LNCaP clone FGC (cell line): ENCODE results near the gene CARMIL3.

ENCODE experiments used
- DNase-seq: peaks from one replicate; pipeline ENCODE4 v3.0.0-alpha.2; 2011; ENCODE audit warnings: low read depth
- H3K4me3 ChIP-seq: 2 replicates; pipeline ENCODE4 v1.5.1; 2011; ENCODE audit warnings: mild to moderate bottlenecking, low read depth, low read length, control low read depth
- TF ChIP-seq, protein P1 (sequence below): IDR thresholded peaks from 2 replicates; pipeline ENCODE4 v1.5.1; 2012; ENCODE audit warnings: mild to moderate bottlenecking; ENCODE audit not compliant: control insufficient read depth, insufficient read depth; ENCODE audit errors: extremely low read depth

The CARMIL3 gene

GRCh38 chr14:24085215-24085614 is 33.4 kb downstream of the CARMIL3 start:
- H3K4me3 ChIP-seq = no peak overlapping the region
- TF ChIP-seq, protein P1, sequence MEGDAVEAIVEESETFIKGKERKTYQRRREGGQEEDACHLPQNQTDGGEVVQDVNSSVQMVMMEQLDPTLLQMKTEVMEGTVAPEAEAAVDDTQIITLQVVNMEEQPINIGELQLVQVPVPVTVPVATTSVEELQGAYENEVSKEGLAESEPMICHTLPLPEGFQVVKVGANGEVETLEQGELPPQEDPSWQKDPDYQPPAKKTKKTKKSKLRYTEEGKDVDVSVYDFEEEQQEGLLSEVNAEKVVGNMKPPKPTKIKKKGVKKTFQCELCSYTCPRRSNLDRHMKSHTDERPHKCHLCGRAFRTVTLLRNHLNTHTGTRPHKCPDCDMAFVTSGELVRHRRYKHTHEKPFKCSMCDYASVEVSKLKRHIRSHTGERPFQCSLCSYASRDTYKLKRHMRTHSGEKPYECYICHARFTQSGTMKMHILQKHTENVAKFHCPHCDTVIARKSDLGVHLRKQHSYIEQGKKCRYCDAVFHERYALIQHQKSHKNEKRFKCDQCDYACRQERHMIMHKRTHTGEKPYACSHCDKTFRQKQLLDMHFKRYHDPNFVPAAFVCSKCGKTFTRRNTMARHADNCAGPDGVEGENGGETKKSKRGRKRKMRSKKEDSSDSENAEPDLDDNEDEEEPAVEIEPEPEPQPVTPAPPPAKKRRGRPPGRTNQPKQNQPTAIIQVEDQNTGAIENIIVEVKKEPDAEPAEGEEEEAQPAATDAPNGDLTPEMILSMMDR = no peak
- DNase-seq = no peak

- H3K4me3 ChIP-seq = no peak overlapping the region
- TF ChIP-seq, protein P1 = no peak
- no peak for DNase-seq
Measured at GRCh38 chr14:24086193-24086955, 34.6 kb downstream of the CARMIL3 start.

- DNase-seq = no peak
- TF ChIP-seq, protein P1 = no peak
- H3K4me3 ChIP-seq = no peak overlapping the region
Measured at GRCh38 chr14:24087004-24087403, 35.2 kb downstream of the CARMIL3 start.

- DNase-seq = no peak
- no peak overlapping the region for H3K4me3 ChIP-seq
- TF ChIP-seq, protein P1 = no peak
Measured at GRCh38 chr14:24088095-24088494, 36.3 kb downstream of the CARMIL3 start.

- DNase-seq = no peak
- no peak overlapping the region for H3K4me3 ChIP-seq
- TF ChIP-seq, protein P1 = no peak
Measured at GRCh38 chr14:24089890-24090289, 38.1 kb downstream of the CARMIL3 start.

GRCh38 chr14:24092110-24092504 is 40.3 kb downstream of the CARMIL3 start:
- DNase-seq = peak; percentile 35
- no peak overlapping the region for H3K4me3 ChIP-seq
- TF ChIP-seq, protein P1 = no peak
